Measurements from ENCODE around the gene DAPK2. TPM values are rescaled to one million over a fixed set of nuclear protein-coding genes. Genes with fewer than 3 reads are reported as not detected.

The DAPK2 gene
- total RNA-seq, 1 experiment from 2014 or later: 2.3 TPM

DNA sequence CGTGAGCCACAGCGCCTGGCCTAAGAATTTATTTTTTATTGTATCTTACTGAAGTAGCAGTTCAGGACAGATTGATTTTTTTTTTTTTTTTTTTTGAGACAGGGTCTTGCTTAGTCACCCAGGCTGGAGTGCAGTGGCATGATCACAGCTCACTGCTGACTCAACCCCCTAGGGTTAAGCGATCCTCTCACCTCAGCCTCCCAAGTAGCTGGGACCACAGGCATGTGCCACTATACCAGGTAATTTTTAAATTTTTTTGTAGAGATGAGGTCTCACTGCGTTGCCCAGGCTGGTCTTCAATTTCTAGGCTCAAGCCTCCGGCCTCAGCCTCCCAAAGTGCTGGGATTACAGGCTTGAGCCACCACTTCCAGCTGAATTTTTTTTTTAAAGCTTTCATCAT is 112.8 kb downstream of the DAPK2 start (continued):
- TF ChIP-seq, protein P1, sequence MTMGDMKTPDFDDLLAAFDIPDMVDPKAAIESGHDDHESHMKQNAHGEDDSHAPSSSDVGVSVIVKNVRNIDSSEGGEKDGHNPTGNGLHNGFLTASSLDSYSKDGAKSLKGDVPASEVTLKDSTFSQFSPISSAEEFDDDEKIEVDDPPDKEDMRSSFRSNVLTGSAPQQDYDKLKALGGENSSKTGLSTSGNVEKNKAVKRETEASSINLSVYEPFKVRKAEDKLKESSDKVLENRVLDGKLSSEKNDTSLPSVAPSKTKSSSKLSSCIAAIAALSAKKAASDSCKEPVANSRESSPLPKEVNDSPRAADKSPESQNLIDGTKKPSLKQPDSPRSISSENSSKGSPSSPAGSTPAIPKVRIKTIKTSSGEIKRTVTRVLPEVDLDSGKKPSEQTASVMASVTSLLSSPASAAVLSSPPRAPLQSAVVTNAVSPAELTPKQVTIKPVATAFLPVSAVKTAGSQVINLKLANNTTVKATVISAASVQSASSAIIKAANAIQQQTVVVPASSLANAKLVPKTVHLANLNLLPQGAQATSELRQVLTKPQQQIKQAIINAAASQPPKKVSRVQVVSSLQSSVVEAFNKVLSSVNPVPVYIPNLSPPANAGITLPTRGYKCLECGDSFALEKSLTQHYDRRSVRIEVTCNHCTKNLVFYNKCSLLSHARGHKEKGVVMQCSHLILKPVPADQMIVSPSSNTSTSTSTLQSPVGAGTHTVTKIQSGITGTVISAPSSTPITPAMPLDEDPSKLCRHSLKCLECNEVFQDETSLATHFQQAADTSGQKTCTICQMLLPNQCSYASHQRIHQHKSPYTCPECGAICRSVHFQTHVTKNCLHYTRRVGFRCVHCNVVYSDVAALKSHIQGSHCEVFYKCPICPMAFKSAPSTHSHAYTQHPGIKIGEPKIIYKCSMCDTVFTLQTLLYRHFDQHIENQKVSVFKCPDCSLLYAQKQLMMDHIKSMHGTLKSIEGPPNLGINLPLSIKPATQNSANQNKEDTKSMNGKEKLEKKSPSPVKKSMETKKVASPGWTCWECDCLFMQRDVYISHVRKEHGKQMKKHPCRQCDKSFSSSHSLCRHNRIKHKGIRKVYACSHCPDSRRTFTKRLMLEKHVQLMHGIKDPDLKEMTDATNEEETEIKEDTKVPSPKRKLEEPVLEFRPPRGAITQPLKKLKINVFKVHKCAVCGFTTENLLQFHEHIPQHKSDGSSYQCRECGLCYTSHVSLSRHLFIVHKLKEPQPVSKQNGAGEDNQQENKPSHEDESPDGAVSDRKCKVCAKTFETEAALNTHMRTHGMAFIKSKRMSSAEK (CRISPR knock-in tag; IDR thresholded peaks at IDR 0.05; ENCODE audit: borderline replicate concordance): no peak
- TF ChIP-seq, protein P2, sequence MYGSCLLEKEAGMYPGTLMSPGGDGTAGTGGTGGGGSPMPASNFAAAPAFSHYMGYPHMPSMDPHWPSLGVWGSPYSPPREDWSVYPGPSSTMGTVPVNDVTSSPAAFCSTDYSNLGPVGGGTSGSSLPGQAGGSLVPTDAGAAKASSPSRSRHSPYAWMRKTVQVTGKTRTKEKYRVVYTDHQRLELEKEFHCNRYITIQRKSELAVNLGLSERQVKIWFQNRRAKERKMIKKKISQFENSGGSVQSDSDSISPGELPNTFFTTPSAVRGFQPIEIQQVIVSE (CRISPR knock-in tag; IDR thresholded peaks at IDR 0.05; ENCODE audit: borderline replicate concordance): no peak
- TF ChIP-seq, protein P3, sequence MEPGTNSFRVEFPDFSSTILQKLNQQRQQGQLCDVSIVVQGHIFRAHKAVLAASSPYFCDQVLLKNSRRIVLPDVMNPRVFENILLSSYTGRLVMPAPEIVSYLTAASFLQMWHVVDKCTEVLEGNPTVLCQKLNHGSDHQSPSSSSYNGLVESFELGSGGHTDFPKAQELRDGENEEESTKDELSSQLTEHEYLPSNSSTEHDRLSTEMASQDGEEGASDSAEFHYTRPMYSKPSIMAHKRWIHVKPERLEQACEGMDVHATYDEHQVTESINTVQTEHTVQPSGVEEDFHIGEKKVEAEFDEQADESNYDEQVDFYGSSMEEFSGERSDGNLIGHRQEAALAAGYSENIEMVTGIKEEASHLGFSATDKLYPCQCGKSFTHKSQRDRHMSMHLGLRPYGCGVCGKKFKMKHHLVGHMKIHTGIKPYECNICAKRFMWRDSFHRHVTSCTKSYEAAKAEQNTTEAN (CRISPR knock-in tag; IDR thresholded peaks at IDR 0.05): no peak

DNA sequence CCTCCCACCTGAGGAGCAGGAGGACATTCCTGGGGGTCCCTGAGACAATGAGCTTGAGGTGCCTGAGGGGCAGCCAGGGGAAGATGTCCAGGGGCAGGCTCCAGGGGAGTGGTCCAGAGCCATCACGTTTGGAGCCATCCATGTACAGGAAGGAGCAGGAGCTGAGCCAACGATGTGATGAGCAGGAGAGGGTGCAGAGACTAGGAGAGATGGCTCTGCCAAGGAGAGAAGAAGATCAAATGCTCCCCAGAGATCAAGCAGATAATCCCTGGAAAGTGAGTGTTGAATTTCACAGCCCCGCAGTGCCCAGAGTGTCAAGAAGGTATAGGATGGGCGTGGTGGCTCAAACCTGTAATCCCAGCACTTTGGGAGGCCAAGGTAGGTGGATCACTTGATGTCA is 114.7 kb downstream of the DAPK2 start:
- no peaks in the 10 kb centered on the region for H3K36me3 Mint-ChIP-seq
- no peaks in the 10 kb centered on the region for H3K27me3 Mint-ChIP-seq (ENCODE audit: low read depth)
- POLR2A ChIA-PET: no interaction called here
- TF ChIP-seq, protein P4, sequence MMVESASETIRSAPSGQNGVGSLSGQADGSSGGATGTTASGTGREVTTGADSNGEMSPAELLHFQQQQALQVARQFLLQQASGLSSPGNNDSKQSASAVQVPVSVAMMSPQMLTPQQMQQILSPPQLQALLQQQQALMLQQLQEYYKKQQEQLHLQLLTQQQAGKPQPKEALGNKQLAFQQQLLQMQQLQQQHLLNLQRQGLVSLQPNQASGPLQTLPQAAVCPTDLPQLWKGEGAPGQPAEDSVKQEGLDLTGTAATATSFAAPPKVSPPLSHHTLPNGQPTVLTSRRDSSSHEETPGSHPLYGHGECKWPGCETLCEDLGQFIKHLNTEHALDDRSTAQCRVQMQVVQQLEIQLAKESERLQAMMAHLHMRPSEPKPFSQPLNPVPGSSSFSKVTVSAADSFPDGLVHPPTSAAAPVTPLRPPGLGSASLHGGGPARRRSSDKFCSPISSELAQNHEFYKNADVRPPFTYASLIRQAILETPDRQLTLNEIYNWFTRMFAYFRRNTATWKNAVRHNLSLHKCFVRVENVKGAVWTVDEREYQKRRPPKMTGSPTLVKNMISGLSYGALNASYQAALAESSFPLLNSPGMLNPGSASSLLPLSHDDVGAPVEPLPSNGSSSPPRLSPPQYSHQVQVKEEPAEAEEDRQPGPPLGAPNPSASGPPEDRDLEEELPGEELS (CRISPR knock-in tag; IDR thresholded peaks at IDR 0.05): no peak
- TF ChIP-seq OVOL2 (CRISPR knock-in tag; IDR thresholded peaks at IDR 0.05; ENCODE audit: borderline replicate concordance): no peak
- TF ChIP-seq, protein P5, sequence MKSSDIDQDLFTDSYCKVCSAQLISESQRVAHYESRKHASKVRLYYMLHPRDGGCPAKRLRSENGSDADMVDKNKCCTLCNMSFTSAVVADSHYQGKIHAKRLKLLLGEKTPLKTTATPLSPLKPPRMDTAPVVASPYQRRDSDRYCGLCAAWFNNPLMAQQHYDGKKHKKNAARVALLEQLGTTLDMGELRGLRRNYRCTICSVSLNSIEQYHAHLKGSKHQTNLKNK (CRISPR knock-in tag; IDR thresholded peaks at IDR 0.05): no peak
- TF ChIP-seq NR2C2 (CRISPR knock-in tag; IDR thresholded peaks at IDR 0.05): no peak
- TF ChIP-seq, protein P6, sequence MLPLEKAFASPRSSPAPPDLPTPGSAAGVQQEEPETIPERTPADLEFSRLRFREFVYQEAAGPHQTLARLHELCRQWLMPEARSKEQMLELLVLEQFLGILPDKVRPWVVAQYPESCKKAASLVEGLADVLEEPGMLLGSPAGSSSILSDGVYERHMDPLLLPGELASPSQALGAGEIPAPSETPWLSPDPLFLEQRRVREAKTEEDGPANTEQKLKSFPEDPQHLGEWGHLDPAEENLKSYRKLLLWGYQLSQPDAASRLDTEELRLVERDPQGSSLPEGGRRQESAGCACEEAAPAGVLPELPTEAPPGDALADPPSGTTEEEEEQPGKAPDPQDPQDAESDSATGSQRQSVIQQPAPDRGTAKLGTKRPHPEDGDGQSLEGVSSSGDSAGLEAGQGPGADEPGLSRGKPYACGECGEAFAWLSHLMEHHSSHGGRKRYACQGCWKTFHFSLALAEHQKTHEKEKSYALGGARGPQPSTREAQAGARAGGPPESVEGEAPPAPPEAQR (CRISPR knock-in tag; IDR thresholded peaks at IDR 0.05): no peak
- no peak for TF ChIP-seq MXD4 (CRISPR knock-in tag; IDR thresholded peaks at IDR 0.05; ENCODE audit: borderline replicate concordance)
- no peak for TF ChIP-seq HMGA2 (CRISPR knock-in tag; IDR thresholded peaks at IDR 0.05)
- TF ChIP-seq, protein P7, sequence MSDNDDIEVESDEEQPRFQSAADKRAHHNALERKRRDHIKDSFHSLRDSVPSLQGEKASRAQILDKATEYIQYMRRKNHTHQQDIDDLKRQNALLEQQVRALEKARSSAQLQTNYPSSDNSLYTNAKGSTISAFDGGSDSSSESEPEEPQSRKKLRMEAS (CRISPR knock-in tag; IDR thresholded peaks at IDR 0.05): no peak
- TF ChIP-seq NR3C1 (CRISPR knock-in tag; conservative IDR thresholded peaks at IDR 0.05; ENCODE audit: low read depth): no peak
- no peak for TF ChIP-seq GABPB1 (CRISPR knock-in tag; IDR thresholded peaks at IDR 0.05)
- TF ChIP-seq, protein P8, sequence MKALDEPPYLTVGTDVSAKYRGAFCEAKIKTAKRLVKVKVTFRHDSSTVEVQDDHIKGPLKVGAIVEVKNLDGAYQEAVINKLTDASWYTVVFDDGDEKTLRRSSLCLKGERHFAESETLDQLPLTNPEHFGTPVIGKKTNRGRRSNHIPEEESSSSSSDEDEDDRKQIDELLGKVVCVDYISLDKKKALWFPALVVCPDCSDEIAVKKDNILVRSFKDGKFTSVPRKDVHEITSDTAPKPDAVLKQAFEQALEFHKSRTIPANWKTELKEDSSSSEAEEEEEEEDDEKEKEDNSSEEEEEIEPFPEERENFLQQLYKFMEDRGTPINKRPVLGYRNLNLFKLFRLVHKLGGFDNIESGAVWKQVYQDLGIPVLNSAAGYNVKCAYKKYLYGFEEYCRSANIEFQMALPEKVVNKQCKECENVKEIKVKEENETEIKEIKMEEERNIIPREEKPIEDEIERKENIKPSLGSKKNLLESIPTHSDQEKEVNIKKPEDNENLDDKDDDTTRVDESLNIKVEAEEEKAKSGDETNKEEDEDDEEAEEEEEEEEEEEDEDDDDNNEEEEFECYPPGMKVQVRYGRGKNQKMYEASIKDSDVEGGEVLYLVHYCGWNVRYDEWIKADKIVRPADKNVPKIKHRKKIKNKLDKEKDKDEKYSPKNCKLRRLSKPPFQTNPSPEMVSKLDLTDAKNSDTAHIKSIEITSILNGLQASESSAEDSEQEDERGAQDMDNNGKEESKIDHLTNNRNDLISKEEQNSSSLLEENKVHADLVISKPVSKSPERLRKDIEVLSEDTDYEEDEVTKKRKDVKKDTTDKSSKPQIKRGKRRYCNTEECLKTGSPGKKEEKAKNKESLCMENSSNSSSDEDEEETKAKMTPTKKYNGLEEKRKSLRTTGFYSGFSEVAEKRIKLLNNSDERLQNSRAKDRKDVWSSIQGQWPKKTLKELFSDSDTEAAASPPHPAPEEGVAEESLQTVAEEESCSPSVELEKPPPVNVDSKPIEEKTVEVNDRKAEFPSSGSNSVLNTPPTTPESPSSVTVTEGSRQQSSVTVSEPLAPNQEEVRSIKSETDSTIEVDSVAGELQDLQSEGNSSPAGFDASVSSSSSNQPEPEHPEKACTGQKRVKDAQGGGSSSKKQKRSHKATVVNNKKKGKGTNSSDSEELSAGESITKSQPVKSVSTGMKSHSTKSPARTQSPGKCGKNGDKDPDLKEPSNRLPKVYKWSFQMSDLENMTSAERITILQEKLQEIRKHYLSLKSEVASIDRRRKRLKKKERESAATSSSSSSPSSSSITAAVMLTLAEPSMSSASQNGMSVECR (CRISPR knock-in tag; IDR thresholded peaks at IDR 0.05; ENCODE audit: borderline replicate concordance): no peak
- no peak for TF ChIP-seq SP1 (CRISPR knock-in tag; conservative IDR thresholded peaks at IDR 0.05)
- no peak for TF ChIP-seq GRHL2 (CRISPR knock-in tag; IDR thresholded peaks at IDR 0.05; ENCODE audit: insufficient replicate concordance, severe bottlenecking)
- TF ChIP-seq, protein P9, sequence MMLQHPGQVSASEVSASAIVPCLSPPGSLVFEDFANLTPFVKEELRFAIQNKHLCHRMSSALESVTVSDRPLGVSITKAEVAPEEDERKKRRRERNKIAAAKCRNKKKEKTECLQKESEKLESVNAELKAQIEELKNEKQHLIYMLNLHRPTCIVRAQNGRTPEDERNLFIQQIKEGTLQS (CRISPR knock-in tag; conservative IDR thresholded peaks at IDR 0.05): no peak
- TF ChIP-seq RELA (CRISPR knock-in tag; IDR thresholded peaks at IDR 0.05; ENCODE audit: borderline replicate concordance): no peak
- no peak overlapping the region for H3K4me3 Mint-ChIP-seq
- ATAC-seq (no peak), DNase-seq (ENCODE audit: low spot score) (no peak)
- no peaks in the 10 kb centered on the region for H3K4me1 Mint-ChIP-seq
- no peak overlapping the region for H3K27ac Mint-ChIP-seq
- CTCF ChIA-PET: interaction anchor here (3.0 kb wide), 1 partner anchor 14 kb away, joined by 20 read pairs; no protein-coding TSS in a partner anchor
- H3K9me3 Mint-ChIP-seq: no peaks in the 10 kb centered on the region

Measured in WTC11 (cell line).